HG03558 (cell line): Measurements from ENCODE around the gene DBNDD1.
"Not testable (repeated sequence)": the region's sequence is repeated elsewhere in the genome, so short reads cannot be mapped to it uniquely, and the experiment has no call there.

Experiments used
- ATAC-seq: cut with Tn5 transposase; IDR thresholded peaks from one replicate; pipeline ENCODE4 v1.9.1; 2021; ENCODE audit warnings: moderate number of reproducible peaks; ENCODE audit not compliant: unreplicated experiment; ENCODE audit errors: extremely low read depth

The DBNDD1 gene

DNA sequence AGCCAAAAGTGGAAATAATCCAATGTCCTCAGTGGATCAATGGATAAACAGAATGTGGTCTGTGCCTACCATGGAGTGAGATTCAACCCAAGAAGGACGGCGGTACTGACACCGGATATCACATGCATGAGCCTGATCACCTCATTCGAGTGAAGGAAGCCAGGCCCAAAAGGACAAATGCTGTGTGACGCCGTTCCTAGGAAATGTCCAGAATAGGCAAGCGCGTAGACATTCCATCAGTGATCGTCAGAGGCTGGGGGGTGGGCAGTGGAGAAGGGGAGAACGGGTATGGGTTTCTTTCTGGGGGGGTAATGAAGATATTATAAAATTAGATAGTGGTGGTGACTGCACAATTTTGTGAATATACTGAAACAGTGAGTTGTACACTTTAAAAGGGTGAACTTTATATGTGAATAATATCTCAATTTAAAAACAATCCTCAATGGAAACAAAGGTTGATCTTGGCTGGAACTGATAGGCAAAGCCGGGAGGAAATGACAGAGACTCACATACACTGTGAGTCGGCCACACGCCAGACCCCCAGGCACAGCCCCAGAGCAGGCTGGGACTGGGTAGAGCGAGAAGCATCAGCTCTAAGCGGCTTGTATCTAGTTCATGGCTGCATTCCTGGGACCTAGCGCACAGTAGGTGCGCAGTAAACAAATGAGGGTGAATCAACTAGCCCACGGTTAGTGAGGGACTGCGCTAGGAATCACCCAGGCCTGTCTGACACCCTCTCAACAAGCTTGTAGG is 3.5 kb downstream of the DBNDD1 start:
- no peak for ATAC-seq

DNA sequence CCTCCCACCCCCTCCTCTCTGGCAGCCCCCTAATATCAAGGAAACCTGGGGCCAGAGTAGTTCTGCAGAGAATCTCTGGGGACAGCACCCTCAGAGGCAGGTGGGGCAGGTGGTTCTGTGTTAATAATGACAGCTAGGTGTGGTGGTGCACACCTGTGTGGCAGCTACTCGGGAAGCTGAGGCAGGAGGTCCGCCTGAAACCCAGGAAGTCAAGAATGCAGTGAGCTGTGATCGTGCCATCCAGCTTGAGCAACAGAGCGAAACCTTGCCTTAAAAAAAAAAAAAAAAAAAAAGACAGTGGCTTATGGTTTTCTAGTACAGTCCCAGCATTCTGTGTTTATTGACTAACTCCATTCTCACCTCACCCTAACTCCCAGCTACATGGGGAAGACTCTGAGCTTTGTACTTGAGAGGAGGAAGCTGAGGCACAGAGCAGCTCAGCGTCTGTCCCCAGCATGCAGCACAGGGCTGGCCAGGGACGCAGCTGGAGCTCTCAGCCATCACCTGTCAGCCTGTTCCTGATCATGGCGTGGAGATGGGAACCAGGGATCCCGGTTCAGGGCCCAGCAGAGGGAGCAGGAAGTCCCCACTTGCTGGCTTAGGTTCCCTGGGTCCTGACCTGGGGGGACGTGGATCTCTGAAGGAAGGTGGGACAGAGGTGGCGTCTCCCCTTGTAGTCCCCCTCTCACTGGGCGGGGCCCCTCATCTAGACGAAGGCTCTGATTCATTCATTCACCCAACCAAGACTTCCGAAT is 6.1 kb downstream of the DBNDD1 start:
- ATAC-seq, result no peak

DNA sequence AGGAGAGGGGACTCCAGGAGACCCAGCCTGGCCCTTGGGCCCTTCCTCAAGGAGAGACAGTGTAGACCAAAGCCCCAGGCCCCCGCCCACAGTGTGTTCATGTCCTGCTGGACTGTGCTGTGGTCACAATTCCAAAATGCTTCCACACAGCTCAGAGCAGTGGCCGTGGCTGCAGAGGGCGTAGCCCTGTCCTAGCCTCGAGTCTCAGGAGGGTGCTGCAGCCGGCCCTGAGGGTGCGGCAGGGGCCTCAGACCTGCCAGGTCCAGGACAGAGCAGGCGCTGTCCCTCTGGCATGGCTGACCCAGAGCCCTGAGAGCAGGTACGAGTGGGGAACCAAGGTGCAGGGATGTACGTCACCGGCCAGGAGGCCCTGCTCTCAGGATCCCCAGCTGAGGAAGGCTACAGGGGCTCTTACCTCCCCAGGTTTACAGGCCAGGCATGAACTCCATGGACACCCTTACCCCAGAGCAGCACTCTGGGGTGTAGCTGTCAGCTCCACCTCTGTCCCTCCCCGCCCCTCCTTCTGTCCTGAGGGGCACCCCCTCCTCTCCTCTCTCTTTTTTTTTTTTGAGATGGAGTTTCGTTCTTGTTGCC is 7.3 kb downstream of the DBNDD1 start:
- no peak for ATAC-seq

DNA sequence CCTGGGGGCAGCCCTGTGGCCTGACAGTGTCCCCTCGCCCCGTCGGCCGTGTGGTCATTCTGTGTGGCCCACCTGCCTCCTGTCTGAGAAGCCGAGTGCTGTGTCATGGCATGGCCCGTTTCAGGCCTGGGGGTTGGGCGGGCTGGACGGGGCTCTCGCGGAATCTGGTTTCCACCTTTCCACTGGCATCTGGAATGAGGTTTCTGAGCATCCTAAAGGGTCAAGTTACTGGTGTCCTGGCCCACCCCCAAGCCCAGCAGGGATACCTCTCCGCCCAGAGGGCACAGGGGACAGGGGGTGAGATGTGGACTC is 7.8 kb downstream of the DBNDD1 start:
- ATAC-seq, result no peak

DNA sequence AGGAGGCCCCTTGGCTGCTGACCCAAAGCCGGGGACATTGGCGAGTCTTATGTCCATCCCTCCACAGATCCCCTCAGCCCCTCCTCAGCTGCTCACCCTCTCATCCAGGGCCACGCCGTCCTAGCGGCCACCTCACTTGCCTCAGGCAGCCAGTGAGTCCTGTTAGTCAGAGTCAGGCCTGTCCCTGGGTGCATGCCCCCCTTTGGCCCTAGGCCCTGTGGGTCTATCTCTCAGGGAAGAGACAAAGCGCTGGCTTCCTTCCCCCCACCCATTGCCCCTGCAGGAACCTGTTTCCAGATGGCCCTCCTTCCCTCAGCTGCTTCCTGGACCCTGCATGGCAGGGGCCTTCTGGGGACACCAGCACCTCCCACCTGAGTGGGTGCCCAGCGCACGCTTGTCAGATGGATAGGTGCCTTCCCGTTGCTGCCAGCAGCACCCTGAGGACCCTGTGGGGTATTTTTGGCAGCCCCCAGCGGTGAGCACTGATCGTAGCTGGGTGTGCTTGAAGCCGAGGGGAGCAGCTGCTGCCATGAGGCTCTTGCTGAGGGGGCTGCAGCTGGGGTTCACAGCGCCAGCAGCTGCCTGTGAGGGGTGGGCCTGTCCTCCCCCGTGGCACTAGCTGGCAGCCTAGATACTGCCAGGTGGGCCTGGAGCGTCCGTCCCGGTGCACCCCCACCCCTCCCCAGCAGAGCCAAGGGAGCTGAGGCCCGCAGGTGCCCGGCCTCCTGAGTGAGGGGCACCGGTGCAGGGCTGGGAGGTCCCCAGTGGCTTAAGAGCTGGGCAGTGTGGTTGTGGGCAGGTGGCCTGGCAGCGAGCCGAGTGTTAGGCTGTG is 8.4 kb downstream of the DBNDD1 start:
- no peak for ATAC-seq

DNA sequence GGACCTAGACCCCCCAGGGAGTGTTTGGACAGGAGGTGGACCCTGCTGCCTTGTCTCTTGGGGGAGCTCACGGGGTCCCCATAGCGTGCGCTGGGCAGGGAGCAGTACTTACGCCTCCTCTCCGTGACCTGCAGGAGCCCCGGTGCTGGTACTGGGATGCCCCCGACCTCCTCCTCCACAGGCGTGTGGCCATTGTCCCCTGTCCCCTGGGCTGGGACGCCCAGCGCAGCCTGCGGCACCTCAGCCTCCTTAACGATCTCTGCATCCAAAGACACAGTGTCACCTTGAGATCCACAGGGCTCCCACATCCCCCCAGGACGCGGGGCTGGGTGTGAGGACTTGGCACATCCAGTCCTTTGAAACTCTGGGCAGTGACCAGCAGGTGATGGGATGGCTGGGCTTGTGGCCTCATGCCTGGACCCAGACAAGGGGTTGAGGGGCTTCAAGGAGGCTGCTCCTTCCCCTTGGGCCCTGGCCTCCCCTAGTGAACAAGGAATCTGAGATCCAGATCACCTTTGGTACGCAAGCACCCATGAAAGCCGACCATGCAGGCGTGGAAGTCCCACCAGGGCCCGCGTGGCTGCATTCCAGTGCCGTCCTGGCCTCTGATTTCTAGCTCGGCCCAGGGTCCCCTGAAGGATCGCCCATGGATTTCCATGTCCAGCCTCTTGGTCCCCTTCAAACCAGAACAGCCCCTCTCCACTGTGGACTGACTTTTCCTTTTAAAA is 9.9 kb downstream of the DBNDD1 start:
- no peak for ATAC-seq

DNA sequence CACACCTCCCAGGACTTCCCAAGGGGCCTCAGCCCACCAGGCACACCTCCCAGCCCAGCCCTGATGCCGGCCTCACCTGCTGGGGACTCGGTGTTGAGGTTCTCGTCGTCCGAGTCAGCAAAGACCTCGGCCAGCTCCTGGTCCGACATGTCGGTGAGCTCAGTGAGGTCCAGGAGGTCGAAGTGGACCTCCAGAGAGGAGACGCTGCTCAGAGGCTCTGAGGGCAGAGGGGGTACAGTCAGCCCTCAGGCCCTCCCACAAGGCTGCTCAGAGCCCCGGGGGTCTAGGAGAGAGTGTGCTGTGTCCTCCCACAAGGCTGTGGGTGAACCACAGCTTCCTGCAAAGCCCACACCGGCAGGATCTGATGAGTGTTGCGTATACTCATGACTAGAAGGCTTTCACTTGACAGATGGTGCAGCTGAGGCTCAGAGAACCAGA is 10.5 kb downstream of the DBNDD1 start:
- no peak for ATAC-seq

DNA sequence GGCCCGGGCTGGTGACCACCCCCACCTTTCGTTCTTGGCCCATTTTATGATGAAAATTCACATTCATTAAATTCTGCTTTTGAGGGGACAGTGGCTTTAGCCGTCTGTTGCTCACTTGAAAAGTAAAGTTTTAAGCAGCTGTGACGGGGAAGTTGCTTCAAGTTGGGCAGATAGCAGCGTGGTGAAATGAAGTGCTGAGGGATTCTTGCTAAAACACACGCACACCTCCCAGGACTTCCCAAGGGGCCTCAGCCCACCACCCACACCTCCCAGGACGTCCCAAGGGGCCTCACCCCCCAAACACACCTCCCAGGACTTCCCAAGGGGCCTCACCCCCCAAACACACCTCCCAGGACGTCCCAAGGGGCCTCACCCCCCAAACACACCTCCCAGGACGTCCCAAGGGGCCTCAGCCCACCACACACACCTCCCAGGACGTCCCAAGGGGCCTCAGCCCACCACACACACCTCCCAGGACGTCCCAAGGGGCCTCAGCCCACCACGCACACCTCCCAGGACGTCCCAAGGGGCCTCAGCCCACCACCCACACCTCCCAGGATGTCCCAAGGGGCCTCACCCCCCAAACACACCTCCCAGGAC is 11.5 kb downstream of the DBNDD1 start:
- not testable (repeated sequence) for ATAC-seq

DNA sequence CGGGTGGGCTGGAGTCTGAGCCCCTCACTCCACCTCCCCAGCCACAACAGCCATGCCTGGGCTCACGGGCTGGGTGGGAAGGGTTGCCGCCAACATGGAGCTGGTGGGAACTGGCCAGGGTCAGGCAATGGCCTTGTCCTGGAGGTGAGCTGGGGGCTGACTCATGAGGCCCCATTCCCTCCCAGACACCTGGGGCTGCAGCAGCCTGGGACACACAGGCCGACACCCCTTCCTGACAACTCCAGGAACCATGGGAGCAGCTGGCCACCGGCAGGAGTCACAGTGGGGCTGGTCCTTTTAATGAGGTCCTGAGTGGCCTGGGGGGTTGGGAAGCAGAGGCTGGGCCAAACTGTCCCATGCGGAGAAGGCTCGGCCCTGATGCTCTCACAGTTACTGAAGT is 12.2 kb downstream of the DBNDD1 start:
- ATAC-seq, result no peak

DNA sequence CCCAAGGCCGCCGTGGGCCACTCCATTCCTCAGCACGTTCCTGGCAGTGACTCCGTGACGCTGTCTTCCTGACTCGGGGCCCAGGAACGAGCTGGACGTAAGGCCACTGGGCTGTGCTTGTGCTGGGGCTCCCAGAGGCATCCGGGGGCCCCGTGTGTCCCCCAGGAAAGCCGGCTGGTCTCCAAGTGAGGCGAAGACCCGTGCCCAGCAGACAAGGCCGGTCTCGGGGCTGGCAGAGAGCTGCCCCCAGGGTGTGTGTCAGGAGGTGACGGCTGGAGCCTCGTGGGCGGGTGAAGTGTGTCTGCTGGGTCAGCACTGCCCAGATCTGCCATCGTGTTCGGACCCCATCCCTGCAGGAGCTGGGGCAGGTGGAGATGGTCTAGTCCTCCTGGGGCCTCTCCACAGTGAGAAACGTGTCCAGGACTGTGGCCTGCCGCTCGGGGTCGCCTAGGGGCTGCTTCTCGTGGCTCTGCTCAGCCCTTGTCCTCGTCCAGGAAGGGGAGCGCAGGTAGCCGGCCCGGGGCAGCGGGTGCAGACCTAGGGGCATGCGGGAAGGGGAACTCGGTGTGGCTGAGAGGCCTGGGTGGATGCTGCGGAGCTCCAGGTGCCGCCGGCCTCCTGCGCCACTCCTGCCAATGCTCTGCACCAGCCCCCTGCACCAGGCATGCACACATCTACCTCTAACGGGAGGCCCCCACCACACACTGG is 13.1 kb downstream of the DBNDD1 start:
- ATAC-seq, result no peak

DNA sequence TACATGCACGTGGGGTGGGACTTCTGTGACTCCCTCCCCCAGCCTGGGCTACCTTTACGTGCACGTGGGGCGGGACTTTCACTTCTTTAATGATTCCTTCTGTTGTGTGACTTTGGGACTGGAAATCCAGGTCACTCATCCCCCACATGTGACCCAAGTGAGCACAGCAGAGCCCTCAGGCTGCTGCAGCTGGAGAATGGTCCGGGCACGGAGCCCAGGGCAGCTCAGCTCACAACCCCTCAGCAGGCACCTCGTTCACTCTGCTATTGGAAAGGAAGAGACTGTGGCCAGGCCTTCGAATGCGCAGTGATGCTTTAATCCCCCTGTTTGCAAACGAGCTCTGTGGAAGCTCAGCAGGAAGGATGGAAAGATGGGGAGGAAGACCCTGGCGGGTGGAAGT is 14.7 kb downstream of the DBNDD1 start:
- no peak for ATAC-seq

DNA sequence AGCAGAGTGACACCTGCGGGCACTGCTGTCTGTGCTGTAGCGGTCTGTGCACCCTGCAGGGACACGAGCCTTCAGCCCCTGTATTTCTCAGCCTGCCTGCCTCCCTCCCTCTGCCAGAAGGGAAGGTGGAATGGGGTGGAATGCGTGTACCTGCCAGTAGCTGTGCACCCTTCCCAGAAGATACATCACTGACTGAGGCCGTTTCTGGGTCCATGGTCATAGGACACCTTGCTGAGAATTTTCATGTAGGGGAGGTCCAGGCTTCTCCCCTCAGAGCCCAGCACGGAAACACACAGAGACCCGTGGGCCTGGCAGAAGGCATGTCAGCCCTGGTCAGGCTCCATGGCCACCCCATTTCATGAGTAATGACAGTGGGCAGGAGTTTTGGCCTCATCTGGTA is 16.5 kb downstream of the DBNDD1 start:
- ATAC-seq, result no peak

DNA sequence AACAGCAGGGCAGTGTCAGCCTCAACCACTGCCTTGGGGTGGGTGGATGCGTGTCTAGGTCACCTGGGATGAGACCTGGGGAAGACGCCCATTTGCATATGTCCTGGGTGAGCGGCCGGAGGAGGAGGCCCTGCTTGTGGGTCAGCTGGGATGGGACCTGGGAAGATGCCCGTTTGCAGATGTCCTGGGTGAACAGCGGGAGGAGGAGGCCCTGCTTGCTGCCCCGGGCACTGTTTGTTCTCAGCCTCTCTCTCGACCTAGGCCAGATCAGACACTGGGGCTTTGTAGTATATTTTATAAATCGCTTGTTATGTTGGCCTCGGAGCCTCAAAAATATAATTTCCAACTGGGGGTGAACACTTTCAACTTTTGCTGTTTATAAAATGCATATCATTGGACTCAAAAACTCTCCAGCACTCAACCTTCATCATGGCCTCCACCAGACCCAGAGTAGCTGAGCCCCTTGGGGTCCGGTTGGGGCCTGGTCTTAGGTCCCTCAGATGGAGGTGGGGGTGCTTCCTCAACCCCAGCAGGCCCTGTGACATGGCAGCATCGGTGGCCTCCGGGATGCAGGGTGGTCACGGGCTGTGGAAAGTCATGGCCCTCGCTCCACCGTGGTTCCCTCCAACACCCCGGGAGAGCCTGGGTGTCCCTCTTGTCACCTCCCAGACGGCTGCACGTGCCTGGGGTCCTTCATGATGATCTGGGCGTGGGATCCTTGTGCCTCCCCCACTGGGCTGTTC is 17.3 kb downstream of the DBNDD1 start:
- ATAC-seq, result no peak

DNA sequence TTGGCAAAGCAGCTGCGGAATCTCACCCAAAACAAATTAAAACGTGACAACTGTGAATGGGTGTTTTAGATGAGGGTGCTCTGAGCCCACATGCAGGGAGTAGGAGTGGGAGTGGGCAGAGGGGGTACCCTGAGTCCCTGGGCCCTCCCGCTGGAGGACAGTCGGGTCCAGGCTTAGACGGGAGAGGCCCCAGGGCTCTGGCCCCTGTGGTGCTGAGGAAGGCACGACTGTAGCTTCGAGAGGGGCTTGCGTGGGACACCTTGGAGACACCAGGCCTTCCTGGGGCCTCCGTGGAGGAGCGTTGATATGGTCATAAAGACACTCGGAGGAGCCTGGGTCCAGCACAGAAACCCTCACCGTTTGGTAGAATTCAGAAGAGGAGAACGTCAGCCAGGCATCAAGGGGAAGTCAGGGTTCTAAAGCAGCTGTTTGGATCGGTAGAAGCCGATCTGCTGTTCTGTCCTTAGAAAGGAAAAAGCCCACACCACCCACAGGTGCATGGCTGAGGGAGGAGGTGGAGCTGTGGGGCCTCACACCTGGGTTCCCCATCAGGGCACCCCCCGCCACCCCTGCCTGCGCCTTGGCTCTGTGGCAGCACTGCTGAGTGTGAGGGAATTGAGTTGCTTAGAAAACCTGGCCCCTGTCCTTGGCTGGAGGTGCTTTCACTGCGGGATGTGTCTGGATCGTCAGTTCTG is 18.4 kb downstream of the DBNDD1 start:
- no peak for ATAC-seq

DNA sequence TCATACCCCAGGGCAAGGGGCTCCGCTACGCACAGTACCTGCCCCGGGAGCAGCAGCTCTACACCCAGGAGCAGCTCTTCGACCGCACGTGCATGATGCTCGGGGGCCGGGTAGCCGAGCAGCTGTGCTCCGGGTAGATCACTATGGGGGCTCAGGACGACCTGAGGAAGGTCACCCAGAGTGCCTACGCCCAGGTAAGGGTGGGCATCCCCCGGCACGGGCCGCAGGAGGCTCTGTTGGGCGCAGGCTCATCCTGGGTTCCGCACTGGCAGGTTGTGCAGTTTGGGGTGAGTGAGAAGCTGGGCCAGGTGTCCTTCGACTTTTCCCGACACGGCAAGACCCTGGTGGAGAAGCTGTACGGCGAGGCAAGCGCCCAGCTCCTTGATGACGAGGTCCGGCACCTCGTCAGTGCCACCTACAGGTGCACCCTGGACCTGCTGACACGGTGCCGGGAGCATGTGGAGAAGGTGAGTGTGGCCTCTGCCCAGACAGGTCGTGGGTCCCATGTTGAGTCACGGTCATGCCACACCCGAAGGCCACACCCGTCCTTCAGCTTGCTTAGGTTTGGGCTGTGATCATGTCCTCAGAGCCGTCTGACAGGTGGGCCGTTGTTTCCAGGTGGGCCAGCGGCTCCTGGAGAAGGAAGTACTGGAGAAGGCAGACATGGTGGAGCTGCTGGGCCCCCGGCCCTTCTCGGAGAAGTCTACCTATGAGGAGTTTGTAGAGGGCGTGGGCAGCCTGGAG is 19.3 kb downstream of the DBNDD1 start:
- no peak for ATAC-seq

DNA sequence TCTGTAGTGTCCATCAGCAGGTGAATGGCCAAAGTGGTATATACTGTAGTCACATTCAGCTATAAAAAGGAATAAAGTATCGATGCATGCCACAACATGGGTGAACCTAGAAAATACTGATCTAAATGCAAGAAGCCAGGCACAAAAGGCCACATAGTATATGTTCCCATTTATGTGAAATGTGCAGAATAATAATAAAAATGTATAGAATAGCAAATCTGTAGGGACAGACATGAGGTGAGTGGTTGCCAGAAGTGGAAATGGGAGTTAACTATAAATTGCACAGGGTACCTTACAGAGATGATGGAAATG is 23.1 kb downstream of the DBNDD1 start:
- ATAC-seq, result no peak

DNA sequence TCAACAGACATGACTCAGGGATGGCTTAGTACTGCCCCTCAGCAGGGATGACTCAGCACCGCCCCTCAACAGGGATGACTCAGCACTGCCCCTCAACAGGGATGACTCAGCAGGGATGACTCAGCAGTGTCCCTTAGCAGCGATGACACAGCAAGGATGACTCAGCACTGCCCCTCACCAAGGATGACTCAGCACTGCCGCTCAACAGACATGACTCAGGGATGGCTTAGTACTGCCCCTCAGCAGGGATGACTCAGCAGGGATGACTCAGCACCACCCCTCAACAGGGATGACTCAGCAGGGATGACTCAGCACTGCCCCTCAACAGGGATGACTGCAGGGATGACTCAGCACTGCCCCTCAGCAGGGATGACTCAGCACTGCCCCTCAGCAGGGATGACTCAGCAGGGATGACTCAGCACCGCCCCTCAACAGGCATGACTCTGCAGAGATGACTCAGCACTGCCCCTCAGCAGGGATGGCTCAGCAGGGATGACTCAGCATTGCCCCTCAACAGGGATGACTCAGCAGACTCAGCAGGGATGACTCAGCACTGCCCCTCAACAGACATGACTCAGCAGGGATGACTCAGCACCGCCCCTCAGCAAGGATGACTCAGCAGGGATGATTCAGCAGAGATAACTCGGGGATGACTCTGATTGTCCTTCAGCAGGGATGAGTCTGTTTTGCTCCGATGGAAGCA is 23.6 kb downstream of the DBNDD1 start:
- not testable (repeated sequence) for ATAC-seq
